ENCODE data around the gene SIRPA.

The SIRPA gene

GRCh38 chr20:1890469-1891262 is 4.5 kb upstream of the SIRPA start:
- DNase-seq = no peak

- DNase-seq = no peak
Observed at GRCh38 chr20:1891263-1892118, 3.7 kb upstream of the SIRPA start.

GRCh38 chr20:1892119-1892385 is 3.2 kb upstream of the SIRPA start:
- no peak for DNase-seq

GRCh38 chr20:1893721-1894470 is 1.3 kb upstream of the SIRPA start:
- DNase-seq = no peak

- no peak for DNase-seq
Observed at GRCh38 chr20:1894471-1894950, 696 bp upstream of the SIRPA start.

- DNase-seq = no peak
Observed at GRCh38 chr20:1895674-1896483, 672 bp downstream of the SIRPA start.

- no peak for DNase-seq
Observed at GRCh38 chr20:1896484-1897258, 1.5 kb downstream of the SIRPA start.

- DNase-seq = no peak
Observed at GRCh38 chr20:1897541-1897940, 2.3 kb downstream of the SIRPA start.

GRCh38 chr20:1897965-1898464 is 2.8 kb downstream of the SIRPA start:
- no peak for DNase-seq

GRCh38 chr20:1898482-1899240 is 3.5 kb downstream of the SIRPA start:
- DNase-seq = no peak

GRCh38 chr20:1899241-1899525 is 4.0 kb downstream of the SIRPA start:
- no peak for DNase-seq

- peak; percentile 56 for DNase-seq
Observed at GRCh38 chr20:1900321-1900801, 5.2 kb downstream of the SIRPA start.

GRCh38 chr20:1901704-1902103 is 6.5 kb downstream of the SIRPA start:
- no peak for DNase-seq

- DNase-seq = no peak
Observed at GRCh38 chr20:1902188-1902587, 7.0 kb downstream of the SIRPA start.

GRCh38 chr20:1904135-1904534 is 8.9 kb downstream of the SIRPA start:
- DNase-seq = no peak

GRCh38 chr20:1905009-1905408 is 9.8 kb downstream of the SIRPA start:
- DNase-seq = no peak

GRCh38 chr20:1905693-1906092 is 10.5 kb downstream of the SIRPA start:
- no peak for DNase-seq

- DNase-seq = no peak
Observed at GRCh38 chr20:1906361-1907051, 11.3 kb downstream of the SIRPA start.

- DNase-seq = no peak
Observed at GRCh38 chr20:1907586-1907985, 12.4 kb downstream of the SIRPA start.

GRCh38 chr20:1908191-1908590 is 13.0 kb downstream of the SIRPA start:
- no peak for DNase-seq

Data from NCI-H1436 treated with DMSO at 0.1 percent for 48 hours (cell line).